Measurements from ENCODE around the gene EBNA1BP2.

EBNA1BP2 gene

GRCh38 chr1:43134068-43134467, 38.0 kb downstream of the EBNA1BP2 start:
- Histone ChIP-seq H3K9ac (ENCODE audit: low read length) (no peak overlapping the region), H3K9me3 (replicated peaks; ENCODE audit: insufficient read depth, low read length) (no peaks in the 10 kb centered on the region), H4K20me1 (ENCODE audit: insufficient read depth, low read length) (no peaks in the 10 kb centered on the region), H3K4me2 (ENCODE audit: low read depth, low read length) (no peak overlapping the region), H3F3A (ENCODE audit: insufficient read depth, low read length) (no peaks in the 10 kb centered on the region), H3K36me3 (replicated peaks; ENCODE audit: insufficient read depth, low read length) (no peaks in the 10 kb centered on the region), H3K9me2 (replicated peaks; ENCODE audit: insufficient read depth, low read length) (no peaks in the 10 kb centered on the region), H3K27ac (ENCODE audit: low read length) (no peak overlapping the region), H3K79me2 (ENCODE audit: low read length) (no peaks in the 10 kb centered on the region), H3K4me3 (ENCODE audit: low read length) (no peak overlapping the region), H3K27me3 (replicated peaks; ENCODE audit: insufficient read depth, low read length) (no peaks in the 10 kb centered on the region; the same call in 1 of the 2 replicates), H2AFZ (ENCODE audit: low read length) (no peak overlapping the region), H3K4me1 (ENCODE audit: low read length) (no peaks in the 10 kb centered on the region)
- no peak for DNase-seq
- TF ChIP-seq, protein P1, sequence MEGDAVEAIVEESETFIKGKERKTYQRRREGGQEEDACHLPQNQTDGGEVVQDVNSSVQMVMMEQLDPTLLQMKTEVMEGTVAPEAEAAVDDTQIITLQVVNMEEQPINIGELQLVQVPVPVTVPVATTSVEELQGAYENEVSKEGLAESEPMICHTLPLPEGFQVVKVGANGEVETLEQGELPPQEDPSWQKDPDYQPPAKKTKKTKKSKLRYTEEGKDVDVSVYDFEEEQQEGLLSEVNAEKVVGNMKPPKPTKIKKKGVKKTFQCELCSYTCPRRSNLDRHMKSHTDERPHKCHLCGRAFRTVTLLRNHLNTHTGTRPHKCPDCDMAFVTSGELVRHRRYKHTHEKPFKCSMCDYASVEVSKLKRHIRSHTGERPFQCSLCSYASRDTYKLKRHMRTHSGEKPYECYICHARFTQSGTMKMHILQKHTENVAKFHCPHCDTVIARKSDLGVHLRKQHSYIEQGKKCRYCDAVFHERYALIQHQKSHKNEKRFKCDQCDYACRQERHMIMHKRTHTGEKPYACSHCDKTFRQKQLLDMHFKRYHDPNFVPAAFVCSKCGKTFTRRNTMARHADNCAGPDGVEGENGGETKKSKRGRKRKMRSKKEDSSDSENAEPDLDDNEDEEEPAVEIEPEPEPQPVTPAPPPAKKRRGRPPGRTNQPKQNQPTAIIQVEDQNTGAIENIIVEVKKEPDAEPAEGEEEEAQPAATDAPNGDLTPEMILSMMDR (IDR thresholded peaks at IDR 0.05; ENCODE audit: low read length): no peak
- TF ChIP-seq EZH2 (optimal IDR thresholded peaks at IDR 0.05; ENCODE audit: low read depth, low read length): no peak
- TF ChIP-seq EZH2phosphoT487 (IDR thresholded peaks at IDR 0.05; ENCODE audit: low read length): no peak

DNA sequence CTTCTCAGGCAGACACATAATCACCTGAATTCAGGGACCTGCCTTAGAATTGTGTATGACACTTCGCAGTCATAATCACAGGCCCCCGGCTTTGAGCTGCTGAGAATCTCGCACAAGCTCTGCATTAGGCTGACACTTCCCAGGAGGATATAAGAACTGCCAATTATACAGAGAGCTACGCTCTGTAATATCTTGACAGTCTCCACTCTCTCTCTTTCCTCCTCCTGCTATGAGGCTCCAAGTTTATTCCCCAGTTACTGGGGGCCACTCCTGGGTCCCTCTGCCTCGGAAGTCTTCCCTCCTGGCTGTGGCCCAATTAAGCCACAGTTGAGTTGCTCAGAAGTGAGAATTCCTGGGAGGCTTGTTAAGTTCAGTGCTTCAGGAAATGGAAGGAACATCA, 42.7 kb downstream of the EBNA1BP2 start:
- Histone ChIP-seq H3K9me3 (replicated peaks; ENCODE audit: insufficient read depth, low read length) (no peaks in the 10 kb centered on the region), H3K36me3 (replicated peaks; ENCODE audit: insufficient read depth, low read length) (no peaks in the 10 kb centered on the region), H3K27ac (ENCODE audit: low read length) (no peak overlapping the region), H4K20me1 (ENCODE audit: insufficient read depth, low read length) (no peaks in the 10 kb centered on the region), H3K79me2 (ENCODE audit: low read length) (no peaks in the 10 kb centered on the region), H3F3A (ENCODE audit: insufficient read depth, low read length) (no peaks in the 10 kb centered on the region), H3K4me3 (ENCODE audit: low read length) (no peak overlapping the region), H3K27me3 (replicated peaks; ENCODE audit: insufficient read depth, low read length) (no peaks in the 10 kb centered on the region; the same call in 1 of the 2 replicates), H3K9me2 (replicated peaks; ENCODE audit: insufficient read depth, low read length) (no peaks in the 10 kb centered on the region), H2AFZ (ENCODE audit: low read length) (no peak overlapping the region), H3K4me1 (ENCODE audit: low read length) (no peaks in the 10 kb centered on the region), H3K9ac (ENCODE audit: low read length) (no peak overlapping the region), H3K4me2 (ENCODE audit: low read depth, low read length) (no peak overlapping the region)
- TF ChIP-seq EZH2phosphoT487 (IDR thresholded peaks at IDR 0.05; ENCODE audit: low read length) (no peak), EZH2 (optimal IDR thresholded peaks at IDR 0.05; ENCODE audit: low read depth, low read length) (no peak)
- TF ChIP-seq, protein P1 (IDR thresholded peaks at IDR 0.05; ENCODE audit: low read length): no peak
- no peak for DNase-seq

DNA sequence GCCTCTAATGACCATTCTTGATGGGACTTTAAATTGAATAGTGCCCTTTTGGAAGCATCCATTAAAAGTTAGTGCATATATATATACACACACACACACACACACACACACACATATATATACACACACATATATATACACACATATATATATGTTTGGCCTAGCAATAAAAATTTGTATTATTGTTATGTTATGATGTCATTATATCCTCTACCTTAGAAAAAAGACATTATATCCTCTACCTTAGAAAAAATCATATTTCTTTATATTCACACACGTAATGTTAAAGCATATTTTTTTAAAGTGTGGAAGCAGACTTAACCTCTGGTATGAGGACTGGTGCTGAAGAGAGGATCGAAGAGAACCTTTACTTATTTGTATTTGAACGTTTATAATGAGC, 43.3 kb downstream of the EBNA1BP2 start:
- no peaks in the 10 kb centered on the region for H3K9me3 ChIP-seq (replicated peaks; ENCODE audit: insufficient read depth, low read length)
- no peaks in the 10 kb centered on the region for H3K9me2 ChIP-seq (replicated peaks; ENCODE audit: insufficient read depth, low read length)
- H3K9ac ChIP-seq (ENCODE audit: low read length): no peak overlapping the region
- H3K27me3 ChIP-seq (replicated peaks; ENCODE audit: insufficient read depth, low read length): no peaks in the 10 kb centered on the region; the same call in 1 of the 2 replicates
- no peaks in the 10 kb centered on the region for H4K20me1 ChIP-seq (ENCODE audit: insufficient read depth, low read length)
- H3K79me2 ChIP-seq (ENCODE audit: low read length): no peaks in the 10 kb centered on the region
- no peak overlapping the region for H2AFZ ChIP-seq (ENCODE audit: low read length)
- H3K4me1 ChIP-seq (ENCODE audit: low read length): no peaks in the 10 kb centered on the region
- no peak overlapping the region for H3K4me3 ChIP-seq (ENCODE audit: low read length)
- H3F3A ChIP-seq (ENCODE audit: insufficient read depth, low read length): no peaks in the 10 kb centered on the region
- no peak overlapping the region for H3K27ac ChIP-seq (ENCODE audit: low read length)
- TF ChIP-seq, protein P1 (IDR thresholded peaks at IDR 0.05; ENCODE audit: low read length): no peak
- TF ChIP-seq EZH2phosphoT487 (IDR thresholded peaks at IDR 0.05; ENCODE audit: low read length) (no peak), EZH2 (optimal IDR thresholded peaks at IDR 0.05; ENCODE audit: low read depth, low read length) (no peak)
- H3K36me3 ChIP-seq (replicated peaks; ENCODE audit: insufficient read depth, low read length): no peaks in the 10 kb centered on the region
- H3K4me2 ChIP-seq (ENCODE audit: low read depth, low read length): no peak overlapping the region
- no peak for DNase-seq
